Bone marrow (tissue), 2 donors: ENCODE data around the gene P2RY2.
"Not testable (repeated sequence)": the region's sequence is repeated elsewhere in the genome, so short reads cannot be mapped to it uniquely, and the experiment has no call there.

ENCODE experiments used
- DNase-seq, 2 donors: peaks; one replicate each; lab custom pipeline; 2025; lab: John Stamatoyannopoulos, UW

Gene P2RY2

GRCh38 chr11:73267906-73268540, 49.9 kb downstream of the P2RY2 start:
- DNase-seq, result no peak

- DNase-seq, result no peak
Measured at GRCh38 chr11:73268671-73269271, 50.7 kb downstream of the P2RY2 start.

GRCh38 chr11:73269459-73270015, 51.5 kb downstream of the P2RY2 start:
- no peak for DNase-seq

GRCh38 chr11:73270016-73270854, 52.2 kb downstream of the P2RY2 start:
- no peak for DNase-seq

GRCh38 chr11:73270855-73271477, 52.9 kb downstream of the P2RY2 start:
- DNase-seq, result no peak

- DNase-seq, result not testable (repeated sequence)
Measured at GRCh38 chr11:73271478-73271865, 53.4 kb downstream of the P2RY2 start.

- DNase-seq, result peak; percentile 33 to 75
Measured at GRCh38 chr11:73271936-73272679, 54.0 kb downstream of the P2RY2 start, which contains the start of gene P2RY6. Gene P2RY6, plus strand, starts transcription at chr11:73272338. Its CDS starts 24,181 bp downstream, at chr11:73296519.

GRCh38 chr11:73272680-73273038, 54.6 kb downstream of the P2RY2 start:
- no peak for DNase-seq

GRCh38 chr11:73273222-73273895, 55.3 kb downstream of the P2RY2 start:
- no peak for DNase-seq

- DNase-seq, result not testable (repeated sequence)
Measured at GRCh38 chr11:73274191-73274590, 56.1 kb downstream of the P2RY2 start.

GRCh38 chr11:73274722-73275380, 56.8 kb downstream of the P2RY2 start:
- DNase-seq, result peak in 1 of 2 donors; percentile 36

- no peak for DNase-seq
Measured at GRCh38 chr11:73275381-73275750, 57.3 kb downstream of the P2RY2 start.

GRCh38 chr11:73277467-73277866, 59.4 kb downstream of the P2RY2 start:
- DNase-seq, result no peak

- DNase-seq, result no peak
Measured at GRCh38 chr11:73280626-73281025, 62.5 kb downstream of the P2RY2 start.

- peak in 1 of 2 donors; percentile 30 for DNase-seq
Measured at GRCh38 chr11:73281201-73281741, 63.2 kb downstream of the P2RY2 start.

- no peak for DNase-seq
Measured at GRCh38 chr11:73281796-73282660, 63.9 kb downstream of the P2RY2 start.

- DNase-seq, result no peak
Measured at GRCh38 chr11:73283276-73284000, 65.4 kb downstream of the P2RY2 start.

- DNase-seq, result no peak
Measured at GRCh38 chr11:73284106-73284505, 66.0 kb downstream of the P2RY2 start.
